HFF-Myc (cell line): ENCODE data around the gene TBC1D19.
"Not testable (repeated sequence)": the region's sequence is repeated elsewhere in the genome, so short reads cannot be mapped to it uniquely, and the experiment has no call there.

Experiments used
- DNase-seq: peaks from one replicate; pipeline ENCODE4 v3.0.0-alpha.2; 2011; ENCODE audit warnings: low read depth; ENCODE audit errors: extremely low read depth
- H3K4me3 ChIP-seq: replicated peaks from 2 replicates; pipeline ENCODE4 v1.5.1; 2011; ENCODE audit warnings: low read depth, mild to moderate bottlenecking, control low read depth, low read length
- CTCF ChIP-seq: IDR thresholded peaks from 2 replicates; pipeline ENCODE4 v1.5.1; 2012; ENCODE audit warnings: mild to moderate bottlenecking, low read depth, low read length, control low read depth; ENCODE audit errors: missing control alignments

The TBC1D19 gene

GRCh38 chr4:26613237-26613636 lies 29.4 kb downstream of the TBC1D19 start:
- H3K4me3 ChIP-seq, result no peak overlapping the region
- no peak for TF ChIP-seq CTCF

GRCh38 chr4:26613735-26614134 lies 29.9 kb downstream of the TBC1D19 start:
- TF ChIP-seq CTCF, result no peak
- no peak overlapping the region for H3K4me3 ChIP-seq
- DNase-seq, result no peak

More at GRCh38 chr4:26613237-26613636, 29.4 kb downstream of the TBC1D19 start:
- DNase-seq, result no peak

GRCh38 chr4:26619784-26620183 lies 35.9 kb downstream of the TBC1D19 start:
- DNase-seq, result no peak
- H3K4me3 ChIP-seq, result no peak overlapping the region
- TF ChIP-seq CTCF, result no peak

- H3K4me3 ChIP-seq, result no peak overlapping the region
- no peak for TF ChIP-seq CTCF
- no peak for DNase-seq
These were observed 37.5 kb downstream of the TBC1D19 start for GRCh38 chr4:26621366-26621765.

- no peak overlapping the region for H3K4me3 ChIP-seq
- DNase-seq, result no peak
- TF ChIP-seq CTCF, result no peak
These were observed 39.0 kb downstream of the TBC1D19 start for GRCh38 chr4:26622913-26623312.

- H3K4me3 ChIP-seq, DNase-seq: not testable (repeated sequence)
These were observed 42.8 kb downstream of the TBC1D19 start for GRCh38 chr4:26626658-26627057.

GRCh38 chr4:26632916-26633315 lies 49.0 kb downstream of the TBC1D19 start:
- no peak overlapping the region for H3K4me3 ChIP-seq
- DNase-seq, result peak; percentile 27
- TF ChIP-seq CTCF, result no peak
